HL-60 (cell line): ENCODE data around the gene CHFR.

Source experiments
- POLR2AphosphoS5 ChIP-seq: IDR thresholded peaks from 2 replicates; pipeline ENCODE4 v1.6.1; 2012; ENCODE audit warnings: low read depth
- TF ChIP-seq, protein P1 (sequence below): IDR thresholded peaks from 2 replicates; pipeline ENCODE4 v1.6.1; 2012; ENCODE audit warnings: low read depth; ENCODE audit not compliant: insufficient replicate concordance

- no peak for TF ChIP-seq POLR2AphosphoS5
- TF ChIP-seq, protein P1, sequence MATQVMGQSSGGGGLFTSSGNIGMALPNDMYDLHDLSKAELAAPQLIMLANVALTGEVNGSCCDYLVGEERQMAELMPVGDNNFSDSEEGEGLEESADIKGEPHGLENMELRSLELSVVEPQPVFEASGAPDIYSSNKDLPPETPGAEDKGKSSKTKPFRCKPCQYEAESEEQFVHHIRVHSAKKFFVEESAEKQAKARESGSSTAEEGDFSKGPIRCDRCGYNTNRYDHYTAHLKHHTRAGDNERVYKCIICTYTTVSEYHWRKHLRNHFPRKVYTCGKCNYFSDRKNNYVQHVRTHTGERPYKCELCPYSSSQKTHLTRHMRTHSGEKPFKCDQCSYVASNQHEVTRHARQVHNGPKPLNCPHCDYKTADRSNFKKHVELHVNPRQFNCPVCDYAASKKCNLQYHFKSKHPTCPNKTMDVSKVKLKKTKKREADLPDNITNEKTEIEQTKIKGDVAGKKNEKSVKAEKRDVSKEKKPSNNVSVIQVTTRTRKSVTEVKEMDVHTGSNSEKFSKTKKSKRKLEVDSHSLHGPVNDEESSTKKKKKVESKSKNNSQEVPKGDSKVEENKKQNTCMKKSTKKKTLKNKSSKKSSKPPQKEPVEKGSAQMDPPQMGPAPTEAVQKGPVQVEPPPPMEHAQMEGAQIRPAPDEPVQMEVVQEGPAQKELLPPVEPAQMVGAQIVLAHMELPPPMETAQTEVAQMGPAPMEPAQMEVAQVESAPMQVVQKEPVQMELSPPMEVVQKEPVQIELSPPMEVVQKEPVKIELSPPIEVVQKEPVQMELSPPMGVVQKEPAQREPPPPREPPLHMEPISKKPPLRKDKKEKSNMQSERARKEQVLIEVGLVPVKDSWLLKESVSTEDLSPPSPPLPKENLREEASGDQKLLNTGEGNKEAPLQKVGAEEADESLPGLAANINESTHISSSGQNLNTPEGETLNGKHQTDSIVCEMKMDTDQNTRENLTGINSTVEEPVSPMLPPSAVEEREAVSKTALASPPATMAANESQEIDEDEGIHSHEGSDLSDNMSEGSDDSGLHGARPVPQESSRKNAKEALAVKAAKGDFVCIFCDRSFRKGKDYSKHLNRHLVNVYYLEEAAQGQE = no peak
These were observed 21.6 kb upstream of the CHFR start for GRCh38 chr12:132909030-132909368.
